Fibroblast of villous mesenchyme (primary cell): ENCODE results near the gene HSPE1. TPM values are rescaled to one million over a fixed set of nuclear protein-coding genes. Genes with fewer than 3 reads are reported as not detected.
A peak's percentile ranks its signal among the peaks of the same experiment; 100 is the strongest.

Experiments
- DNase-seq: peaks from one replicate; pipeline ENCODE4 v3.0.0-alpha.2; 2010; ENCODE audit warnings: low read depth
- H3K4me3 ChIP-seq: 2 replicates; pipeline ENCODE4 v1.5.1; 2011; ENCODE audit warnings: low read depth, mild to moderate bottlenecking, low read length
- total RNA-seq: library from RNA; depleted of rRNA; stranded (reverse); fragments of >200 nt; gene quantifications from 2 replicates; pipeline ENCODE4 v1.2.3, GENCODE V29; 2012
- TF ChIP-seq, protein P1 (sequence below): IDR thresholded peaks from 2 replicates; pipeline ENCODE4 v1.5.1; 2012; ENCODE audit warnings: low read depth, mild to moderate bottlenecking, low read length; ENCODE audit not compliant: insufficient read depth

The HSPE1 gene
- total RNA-seq, 1 donor: 58.3 TPM

DNA sequence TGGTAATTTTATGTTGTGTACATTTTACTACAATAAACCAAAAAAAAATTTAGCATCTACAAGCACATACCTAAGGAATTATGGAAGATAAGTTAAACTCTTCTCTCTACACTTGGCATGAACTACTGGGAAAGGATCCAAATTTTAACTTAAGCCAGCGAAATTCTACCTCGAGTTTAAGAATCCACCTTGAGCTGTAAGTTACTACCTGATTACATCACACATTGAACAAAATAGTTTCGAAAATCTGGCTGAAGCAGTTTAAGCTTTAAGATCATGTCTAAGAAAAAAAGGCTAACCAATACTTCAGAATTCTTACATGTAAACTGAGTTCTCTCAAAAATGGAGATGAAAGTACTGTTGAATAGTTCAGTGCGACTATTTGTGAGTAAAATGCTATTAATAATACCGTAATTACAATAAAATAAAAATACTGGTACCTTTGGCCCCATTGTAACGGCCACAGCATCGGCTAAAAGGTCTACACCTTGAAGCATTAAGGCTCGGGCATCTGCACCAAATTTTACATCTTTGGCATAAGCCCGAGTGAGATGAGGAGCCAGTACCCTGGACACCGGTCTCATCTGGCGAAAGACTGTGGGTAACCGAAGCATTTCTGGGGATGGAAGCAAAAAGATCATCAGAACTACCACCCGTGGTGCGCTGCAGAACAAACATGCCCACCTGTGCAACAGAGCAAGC, 1.8 kb upstream of the HSPE1 start:
- TF ChIP-seq, protein P1, sequence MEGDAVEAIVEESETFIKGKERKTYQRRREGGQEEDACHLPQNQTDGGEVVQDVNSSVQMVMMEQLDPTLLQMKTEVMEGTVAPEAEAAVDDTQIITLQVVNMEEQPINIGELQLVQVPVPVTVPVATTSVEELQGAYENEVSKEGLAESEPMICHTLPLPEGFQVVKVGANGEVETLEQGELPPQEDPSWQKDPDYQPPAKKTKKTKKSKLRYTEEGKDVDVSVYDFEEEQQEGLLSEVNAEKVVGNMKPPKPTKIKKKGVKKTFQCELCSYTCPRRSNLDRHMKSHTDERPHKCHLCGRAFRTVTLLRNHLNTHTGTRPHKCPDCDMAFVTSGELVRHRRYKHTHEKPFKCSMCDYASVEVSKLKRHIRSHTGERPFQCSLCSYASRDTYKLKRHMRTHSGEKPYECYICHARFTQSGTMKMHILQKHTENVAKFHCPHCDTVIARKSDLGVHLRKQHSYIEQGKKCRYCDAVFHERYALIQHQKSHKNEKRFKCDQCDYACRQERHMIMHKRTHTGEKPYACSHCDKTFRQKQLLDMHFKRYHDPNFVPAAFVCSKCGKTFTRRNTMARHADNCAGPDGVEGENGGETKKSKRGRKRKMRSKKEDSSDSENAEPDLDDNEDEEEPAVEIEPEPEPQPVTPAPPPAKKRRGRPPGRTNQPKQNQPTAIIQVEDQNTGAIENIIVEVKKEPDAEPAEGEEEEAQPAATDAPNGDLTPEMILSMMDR: no peak
- DNase-seq: peak; percentile 12

DNA sequence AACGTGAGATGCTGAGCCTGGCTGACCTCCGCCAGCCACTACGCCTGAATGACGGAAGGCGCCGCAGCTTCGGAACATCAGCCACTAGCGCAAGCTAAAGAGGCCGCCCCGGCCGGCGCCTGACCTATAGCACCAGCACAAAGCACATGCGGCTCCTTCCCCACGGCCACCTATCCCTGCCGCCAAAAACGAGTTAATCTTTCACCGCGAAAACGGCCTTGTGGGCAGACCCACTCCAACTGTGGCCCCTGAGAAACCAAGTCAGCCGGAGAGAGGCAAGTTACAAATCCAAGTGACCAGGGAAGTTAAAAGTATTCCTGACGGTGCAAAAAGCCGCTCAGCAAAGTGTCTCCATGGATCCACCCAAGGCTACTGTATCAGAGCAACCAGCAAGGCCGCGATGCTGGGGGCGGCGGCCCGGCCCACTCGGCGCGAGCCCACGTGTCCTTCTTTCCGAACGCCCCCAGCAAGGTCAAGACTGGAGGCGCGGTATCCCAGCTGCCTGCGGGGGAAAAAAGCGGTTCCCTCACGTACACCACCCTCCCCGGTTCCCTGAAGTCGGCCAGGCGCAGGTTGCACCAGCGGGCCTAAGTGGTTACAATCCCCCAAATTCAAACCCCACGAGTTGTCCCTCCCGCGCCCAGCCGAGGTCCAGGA, 1.1 kb upstream of the HSPE1 start:
- TF ChIP-seq, protein P1: no peak
- peak; percentile 78 for DNase-seq

More for the DNA sequence above, 1.8 kb upstream of the HSPE1 start:
- H3K4me3 ChIP-seq: peak overlapping the region; percentile 90

DNA sequence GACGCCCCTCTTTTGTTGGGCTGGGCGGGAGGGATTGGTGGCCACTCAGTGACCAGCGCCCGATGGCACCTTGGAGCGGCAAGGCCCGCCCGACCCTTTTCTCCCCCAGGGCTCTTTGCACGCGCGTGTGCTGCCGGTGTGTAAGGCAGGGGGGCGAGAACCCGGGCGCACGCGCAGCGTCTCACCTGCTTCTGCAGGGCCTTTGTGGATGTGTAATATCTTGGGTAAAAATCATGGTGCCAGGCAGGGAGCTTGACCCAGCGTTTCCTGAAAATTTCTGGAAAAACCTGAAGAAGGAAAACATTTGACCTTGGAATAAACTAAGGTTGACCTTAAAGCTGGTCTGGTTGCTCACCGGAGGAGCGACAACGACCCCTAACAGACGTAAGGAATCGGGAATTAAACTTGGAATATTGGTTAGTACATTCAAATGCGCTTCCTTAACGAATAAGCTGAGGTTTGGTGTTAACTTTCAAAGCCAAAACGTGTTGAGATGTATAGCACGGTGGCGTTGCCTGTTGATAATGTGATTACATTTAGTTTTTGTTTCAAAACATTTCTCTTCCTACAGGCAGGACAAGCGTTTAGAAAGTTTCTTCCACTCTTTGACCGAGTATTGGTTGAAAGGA, 438 bp downstream of the HSPE1 start:
- peak; percentile 46 for DNase-seq
- TF ChIP-seq, protein P1: no peak
- peak overlapping the region; percentile 90 for H3K4me3 ChIP-seq

More for the DNA sequence above, 1.1 kb upstream of the HSPE1 start:
- H3K4me3 ChIP-seq: peak overlapping the region; percentile 90

DNA sequence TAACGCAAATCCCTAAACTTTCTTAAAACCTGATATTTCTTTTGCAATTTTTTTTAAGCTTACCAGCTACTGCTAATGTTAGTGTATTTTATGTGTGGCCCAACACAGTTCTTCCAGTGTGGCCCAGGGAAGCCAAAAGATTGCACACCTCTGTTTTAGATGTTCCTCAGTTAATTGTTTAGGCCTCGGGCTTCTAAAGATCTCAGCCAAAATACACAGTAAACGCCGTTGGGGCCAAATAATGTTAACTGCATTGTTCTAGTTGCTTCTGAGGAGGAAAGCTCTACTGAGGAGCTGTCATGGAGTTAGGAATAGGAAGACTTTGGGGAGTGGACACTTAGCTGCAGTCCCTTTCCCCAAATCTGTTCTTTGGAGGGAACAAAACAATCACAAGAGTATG, 2.0 kb downstream of the HSPE1 start:
- DNase-seq: no peak
- no peak overlapping the region for H3K4me3 ChIP-seq
- TF ChIP-seq, protein P1: no peak

DNA sequence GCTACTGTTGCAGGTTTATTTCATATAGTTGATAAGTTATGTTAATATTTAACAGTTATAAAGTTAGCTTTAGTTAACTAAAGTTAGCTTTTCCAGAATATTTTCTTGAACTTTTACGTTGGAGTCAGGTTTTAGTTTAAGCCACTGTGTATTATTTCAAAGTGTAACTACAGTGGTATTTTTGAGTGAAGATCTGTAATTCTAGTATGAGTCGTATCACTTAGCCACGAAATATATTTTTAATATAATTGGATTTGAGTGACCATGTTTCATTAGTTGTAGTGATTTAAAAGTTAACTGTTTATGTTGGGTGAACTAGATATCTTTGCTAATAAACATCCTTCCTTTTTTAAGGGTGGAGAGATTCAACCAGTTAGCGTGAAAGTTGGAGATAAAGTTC, 2.5 kb downstream of the HSPE1 start:
- TF ChIP-seq, protein P1: no peak
- no peak for DNase-seq
- no peak overlapping the region for H3K4me3 ChIP-seq

DNA sequence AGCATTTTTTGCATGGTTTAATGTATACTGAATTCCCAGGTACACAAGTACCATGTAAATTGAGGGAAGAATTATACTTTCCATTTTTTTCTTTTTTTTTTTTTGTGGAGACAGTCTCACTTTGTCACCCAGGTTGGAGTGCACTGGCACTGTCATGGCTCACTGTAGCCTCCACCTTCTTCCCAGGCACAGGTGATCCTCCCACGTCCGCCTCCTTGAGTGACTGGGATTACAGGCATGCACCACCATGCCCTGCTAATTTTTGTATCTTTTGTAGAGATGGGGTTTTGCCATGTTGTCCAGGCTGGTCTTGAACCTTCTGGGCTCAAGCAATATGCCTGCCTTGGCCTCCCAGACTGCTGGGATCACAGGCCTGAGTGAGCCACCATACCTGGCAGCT, 3.8 kb downstream of the HSPE1 start:
- no peak for DNase-seq
- TF ChIP-seq, protein P1: no peak
- no peak overlapping the region for H3K4me3 ChIP-seq
